Endothelial cell of umbilical vein (primary cell): ENCODE results near the gene ZNF777.
"Not testable (repeated sequence)": the region's sequence is repeated elsewhere in the genome, so short reads cannot be mapped to it uniquely, and the experiment has no call there.

Experiments
- CTCF ChIP-seq, 2 donors: IDR thresholded peaks; 1 replicate in 1 of 2; 2 replicates in 1 of 2; pipeline ENCODE4 v1.5.1; 2011; ENCODE audit warnings: low read length in 2 of 2, mild to moderate bottlenecking in 2 of 2, moderate library complexity in 2 of 2, control low read depth in 1 of 2, inconsistent platforms in 1 of 2, low read depth in 1 of 2; ENCODE audit not compliant: insufficient read depth in 1 of 2; ENCODE audit errors: extremely low read depth in 1 of 2
- EZH2 ChIP-seq: IDR thresholded peaks from 2 replicates; pipeline ENCODE4 v1.6.1; 2012; ENCODE audit warnings: borderline replicate concordance, low read depth, mild to moderate bottlenecking, moderate library complexity, low read length, inconsistent platforms; ENCODE audit not compliant: severe bottlenecking
- FOS ChIP-seq: IDR thresholded peaks from 2 replicates; pipeline ENCODE4 v1.6.1; 2011; ENCODE audit warnings: mild to moderate bottlenecking, low read length, moderate library complexity, borderline replicate concordance; ENCODE audit not compliant: insufficient read depth
- GATA2 ChIP-seq: IDR thresholded peaks from 2 replicates; pipeline ENCODE4 v1.7.0; 2011; ENCODE audit warnings: low read depth, mild to moderate bottlenecking, moderate library complexity, mixed read lengths, low read length; ENCODE audit not compliant: insufficient read length, insufficient read depth
- POLR2A ChIP-seq: IDR thresholded peaks from 2 replicates; pipeline ENCODE4 v1.6.1; 2012; ENCODE audit warnings: low read depth, mild to moderate bottlenecking, control low read depth, low read length
- POLR2AphosphoS5 ChIP-seq: IDR thresholded peaks from 2 replicates; pipeline ENCODE4 v1.6.1; 2012; ENCODE audit warnings: low read depth, mild to moderate bottlenecking, control low read depth, low read length, moderate library complexity; ENCODE audit not compliant: insufficient read depth

- not testable (repeated sequence) for TF ChIP-seq CTCF (IDR thresholded peaks at IDR 0.05; ENCODE audit: extremely low read depth in 1 of 2, insufficient read depth in 1 of 2, low read depth in 1 of 2, low read length in 2 of 2); FOS; POLR2A; POLR2AphosphoS5; GATA2; EZH2
Measured at GRCh38 chr7:149386514-149386913, 74.3 kb downstream of the ZNF777 start.
